Umbilical cord (tissue), 2 donors: ENCODE results near the gene TMCC3. TPM values are rescaled to one million over a fixed set of nuclear protein-coding genes. Genes with fewer than 3 reads are reported as not detected.
A peak's percentile ranks its signal among the peaks of the same experiment; 100 is the strongest.

Experiments
- DNase-seq: peaks from one replicate; pipeline ENCODE4 v3.0.0-alpha.2; 2015; ENCODE audit warnings: low spot score
- total RNA-seq: library from RNA; depleted of rRNA; stranded (reverse); fragments of >200 nt; gene quantifications from one replicate; pipeline ENCODE4 v1.2.3, GENCODE V29; 2014; ENCODE audit warnings: low replicate concordance; ENCODE audit not compliant: insufficient read depth

Gene TMCC3
- total RNA-seq, 1 donor from 2014 or later = 11.6 TPM

DNA sequence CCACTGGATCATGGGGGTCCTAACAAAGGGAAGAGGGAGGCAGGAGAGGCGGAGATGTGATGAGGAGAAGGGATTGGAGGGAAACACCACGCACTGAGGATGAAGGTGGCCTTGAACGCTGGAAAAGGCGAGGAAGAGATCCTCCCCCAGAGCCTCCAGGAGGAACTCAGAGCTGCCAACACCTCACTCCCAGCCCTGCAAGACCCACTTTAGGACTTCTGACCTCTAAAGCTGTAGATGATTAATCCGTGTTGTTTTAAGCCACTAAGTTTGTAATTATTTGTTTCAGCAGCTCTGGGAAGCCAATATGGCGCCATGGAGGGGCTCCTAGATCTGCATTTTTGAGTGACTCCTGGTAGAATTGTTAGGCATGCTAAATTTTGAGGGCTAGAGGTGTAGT lies 116.1 kb downstream of the TMCC3 start:
- no peak for DNase-seq

DNA sequence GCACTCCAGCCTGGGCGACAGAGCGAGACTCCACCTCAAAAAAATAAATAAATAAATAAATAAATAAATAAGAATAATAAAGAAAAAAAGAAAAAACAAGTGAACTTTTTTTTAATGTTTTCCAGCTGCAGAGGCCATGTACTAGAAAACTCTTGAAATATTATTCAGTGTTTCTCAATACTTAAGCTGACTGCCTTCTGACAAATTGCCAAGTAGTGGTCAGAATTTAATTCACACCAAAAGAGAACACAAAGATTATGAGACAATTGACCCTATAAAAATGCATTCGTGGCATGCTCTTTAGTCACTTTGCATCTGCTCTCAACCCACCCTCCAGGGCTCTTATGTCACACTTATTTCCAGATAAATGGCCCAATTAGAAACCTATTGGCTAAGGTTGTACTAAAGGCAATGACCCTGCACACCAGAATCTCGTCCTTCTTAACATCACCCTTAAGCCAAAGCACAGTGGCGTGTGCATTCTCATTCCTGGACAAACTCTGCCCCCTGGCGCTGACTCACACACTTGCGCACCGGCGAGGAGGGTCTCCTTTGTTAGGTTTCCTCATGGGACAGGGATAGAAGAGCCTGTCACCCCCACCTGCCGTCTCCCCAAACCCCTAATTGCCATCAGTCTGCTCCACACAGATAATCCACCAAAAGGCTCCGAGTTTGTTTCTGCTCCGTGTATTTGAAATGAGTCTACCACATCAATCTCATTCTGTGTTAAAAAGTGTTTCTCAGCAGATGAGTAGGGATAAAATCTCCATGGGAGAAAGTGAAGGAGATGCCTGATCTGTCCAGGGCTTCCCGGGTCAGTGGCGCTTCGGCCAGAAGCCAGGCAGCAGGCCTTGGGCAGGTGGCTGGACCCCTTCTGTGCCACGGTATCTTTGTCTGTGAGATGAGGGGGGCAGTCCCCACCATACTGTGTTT lies 117.6 kb downstream of the TMCC3 start:
- peak; percentile 75 for DNase-seq

DNA sequence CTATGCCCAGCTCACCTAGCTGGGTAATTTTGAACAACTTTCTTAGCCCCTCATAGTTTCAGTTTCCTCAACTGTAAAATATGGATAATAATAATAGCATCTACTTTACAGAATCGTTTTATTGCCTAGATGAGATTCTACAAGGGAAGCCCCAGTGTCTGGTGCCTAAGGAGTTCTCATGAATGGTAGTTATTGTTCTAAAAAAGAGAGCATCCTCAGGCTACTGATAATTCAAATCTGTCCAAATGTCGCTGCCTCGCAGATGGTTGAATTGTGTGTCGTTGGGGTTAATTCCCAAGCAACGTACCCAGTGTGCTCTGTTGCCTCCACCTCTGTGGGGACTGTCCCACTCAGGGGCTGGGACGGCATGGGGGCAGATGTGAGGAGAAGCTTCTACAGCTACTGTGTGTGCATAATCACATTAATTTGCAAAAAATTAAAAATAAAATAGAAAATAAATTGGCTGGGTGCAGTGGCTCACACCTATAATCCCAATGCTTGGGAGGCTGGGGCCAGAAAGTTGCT lies 119.1 kb downstream of the TMCC3 start:
- DNase-seq = no peak

DNA sequence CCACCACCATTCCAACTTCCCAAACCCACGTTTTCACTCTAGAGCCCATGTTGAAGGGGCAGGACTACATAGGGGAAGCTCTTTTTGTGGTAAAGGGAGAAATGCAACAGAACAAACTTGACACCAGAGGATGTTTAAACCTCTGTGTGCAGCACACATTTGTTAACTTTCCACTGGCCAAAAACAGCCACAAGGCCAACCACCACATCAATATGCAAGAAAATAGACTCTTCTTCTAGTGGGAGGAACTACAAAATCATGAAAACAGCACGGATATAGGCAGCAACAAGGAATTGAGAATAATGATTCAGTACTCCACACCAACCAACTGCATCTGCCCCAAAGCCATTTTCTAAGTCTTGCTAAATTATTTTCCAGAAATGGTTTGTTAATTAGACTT lies 124.4 kb downstream of the TMCC3 start:
- no peak for DNase-seq

Other genes starting within 250 kb of the TMCC3 start
- gene CEP83, start 190.7 kb downstream of the TMCC3 start, total RNA-seq = 30.3 TPM